IPS-15b (cell line): ENCODE data around the gene IQGAP2.

ENCODE experiments used
- H3K27me3 ChIP-seq: one replicate; pipeline ENCODE4 v1.6.1; 2013; ENCODE audit warnings: low read length; ENCODE audit not compliant: control insufficient read depth, insufficient read depth
- H3K36me3 ChIP-seq: one replicate; pipeline ENCODE4 v1.6.1; 2013; ENCODE audit warnings: low read length; ENCODE audit not compliant: control insufficient read depth, insufficient read depth
- H3K4me1 ChIP-seq: one replicate; pipeline ENCODE4 v1.6.1; 2013; ENCODE audit warnings: mild to moderate bottlenecking, low read length; ENCODE audit not compliant: control insufficient read depth, insufficient read depth
- H3K4me3 ChIP-seq: one replicate; pipeline ENCODE4 v1.5.1; 2013; ENCODE audit warnings: low read depth, low read length
- H3K9ac ChIP-seq: one replicate; pipeline ENCODE4 v1.6.1; 2013; ENCODE audit warnings: low read depth, mild to moderate bottlenecking, low read length
- H3K9me3 ChIP-seq: one replicate; pipeline ENCODE4 v1.6.1; 2013; ENCODE audit warnings: mild to moderate bottlenecking, low read length; ENCODE audit not compliant: control insufficient read depth, insufficient read depth

The IQGAP2 gene

GRCh38 chr5:76487821-76488220, 84.7 kb downstream of the IQGAP2 start:
- H3K4me1 ChIP-seq: peaks cover 39% of the 10 kb centered on the region

GRCh38 chr5:76488969-76489368, 85.9 kb downstream of the IQGAP2 start:
- Histone ChIP-seq H3K4me1 (peaks cover 38% of the 10 kb centered on the region), H3K27me3 (no peaks in the 10 kb centered on the region), H3K9me3 (no peaks in the 10 kb centered on the region), H3K9ac (peak overlapping the region; percentile 9), H3K36me3 (no peaks in the 10 kb centered on the region), H3K4me3 (no peak overlapping the region)

More at GRCh38 chr5:76487821-76488220, 84.7 kb downstream of the IQGAP2 start:
- no peaks in the 10 kb centered on the region for H3K36me3 ChIP-seq
- H3K4me3 ChIP-seq: no peak overlapping the region
- H3K27me3 ChIP-seq: no peaks in the 10 kb centered on the region
- H3K9me3 ChIP-seq: no peaks in the 10 kb centered on the region
- H3K9ac ChIP-seq: no peak overlapping the region

GRCh38 chr5:76489877-76490688, 87.0 kb downstream of the IQGAP2 start:
- H3K36me3 ChIP-seq: no peaks in the 10 kb centered on the region
- H3K9ac ChIP-seq: no peak overlapping the region
- H3K27me3 ChIP-seq: no peaks in the 10 kb centered on the region
- peaks cover 34% of the 10 kb centered on the region for H3K4me1 ChIP-seq
- no peak overlapping the region for H3K4me3 ChIP-seq
- H3K9me3 ChIP-seq: no peaks in the 10 kb centered on the region

- H3K9ac ChIP-seq: no peak overlapping the region
- no peak overlapping the region for H3K4me3 ChIP-seq
- H3K27me3 ChIP-seq: no peaks in the 10 kb centered on the region
- H3K9me3 ChIP-seq: no peaks in the 10 kb centered on the region
- no peaks in the 10 kb centered on the region for H3K36me3 ChIP-seq
- H3K4me1 ChIP-seq: peaks cover 32% of the 10 kb centered on the region
Measured at GRCh38 chr5:76490960-76491359, 87.9 kb downstream of the IQGAP2 start.

- H3K27me3 ChIP-seq: no peaks in the 10 kb centered on the region
- no peak overlapping the region for H3K9ac ChIP-seq
- peaks cover 40% of the 10 kb centered on the region for H3K4me1 ChIP-seq
- no peaks in the 10 kb centered on the region for H3K9me3 ChIP-seq
- no peaks in the 10 kb centered on the region for H3K36me3 ChIP-seq
- no peak overlapping the region for H3K4me3 ChIP-seq
Measured at GRCh38 chr5:76492819-76493189, 89.7 kb downstream of the IQGAP2 start.

- Histone ChIP-seq H3K4me3 (no peak overlapping the region), H3K9me3 (no peaks in the 10 kb centered on the region), H3K36me3 (no peaks in the 10 kb centered on the region), H3K9ac (no peak overlapping the region), H3K27me3 (no peaks in the 10 kb centered on the region), H3K4me1 (peaks cover 45% of the 10 kb centered on the region)
Measured at GRCh38 chr5:76493190-76493837, 90.2 kb downstream of the IQGAP2 start.

GRCh38 chr5:76494201-76494600, 91.1 kb downstream of the IQGAP2 start:
- Histone ChIP-seq H3K4me1 (peaks cover 48% of the 10 kb centered on the region), H3K27me3 (no peaks in the 10 kb centered on the region), H3K9ac (no peak overlapping the region), H3K9me3 (no peaks in the 10 kb centered on the region), H3K4me3 (no peak overlapping the region), H3K36me3 (no peaks in the 10 kb centered on the region)

- H3K9me3 ChIP-seq: no peaks in the 10 kb centered on the region
- no peaks in the 10 kb centered on the region for H3K27me3 ChIP-seq
- H3K4me3 ChIP-seq: no peak overlapping the region
- H3K4me1 ChIP-seq: peaks cover 38% of the 10 kb centered on the region
- H3K9ac ChIP-seq: no peak overlapping the region
- H3K36me3 ChIP-seq: no peaks in the 10 kb centered on the region
Measured at GRCh38 chr5:76495870-76496269, 92.8 kb downstream of the IQGAP2 start.

GRCh38 chr5:76497065-76497460, 94.0 kb downstream of the IQGAP2 start:
- Histone ChIP-seq H3K4me3 (no peak overlapping the region), H3K9me3 (no peaks in the 10 kb centered on the region), H3K4me1 (peaks cover 32% of the 10 kb centered on the region), H3K9ac (no peak overlapping the region), H3K27me3 (no peaks in the 10 kb centered on the region), H3K36me3 (no peaks in the 10 kb centered on the region)

- Histone ChIP-seq H3K36me3 (no peaks in the 10 kb centered on the region), H3K4me1 (peaks cover 26% of the 10 kb centered on the region), H3K27me3 (no peaks in the 10 kb centered on the region), H3K4me3 (no peak overlapping the region), H3K9me3 (no peaks in the 10 kb centered on the region), H3K9ac (no peak overlapping the region)
Measured at GRCh38 chr5:76497986-76498717, 95.1 kb downstream of the IQGAP2 start.

GRCh38 chr5:76499507-76500161, 96.5 kb downstream of the IQGAP2 start:
- Histone ChIP-seq H3K9ac (no peak overlapping the region), H3K36me3 (no peaks in the 10 kb centered on the region), H3K27me3 (no peaks in the 10 kb centered on the region), H3K9me3 (no peaks in the 10 kb centered on the region), H3K4me1 (peaks cover 26% of the 10 kb centered on the region), H3K4me3 (no peak overlapping the region)
